IMR-90 (cell line): ENCODE measurements around the gene CD2BP2. TPM values are rescaled to one million over a fixed set of nuclear protein-coding genes. Genes with fewer than 3 reads are reported as not detected.

Experiments used
- CEBPB ChIP-seq: IDR thresholded peaks from 2 replicates; pipeline ENCODE4 v1.6.1; 2012; ENCODE audit warnings: low read depth, low read length, improper control_type of control experiment
- polyA plus RNA-seq, 3 experiments: library from polyadenylated mRNA; depleted of rRNA; stranded (reverse); fragments of >200 nt; gene quantifications; 2 replicates each; pipeline ENCODE4 v1.2.3, GENCODE V29; 2012; ENCODE audit warnings: low replicate concordance in 1 of 3
- total RNA-seq: library from RNA; depleted of rRNA; stranded (reverse); fragments of >200 nt; gene quantifications from 2 replicates; pipeline ENCODE4 v1.2.3, GENCODE V29; 2012
- TF ChIP-seq, protein P1 (sequence below): conservative IDR thresholded peaks from 2 replicates; pipeline ENCODE4 v1.5.1; 2012; ENCODE audit warnings: mild to moderate bottlenecking, low read depth, low read length, improper control_type of control experiment

Gene CD2BP2
- total and polyA plus RNA-seq, 2 of the 4 experiments (the other 2 are of a cell fraction): 29.6 to 41.1 TPM

DNA sequence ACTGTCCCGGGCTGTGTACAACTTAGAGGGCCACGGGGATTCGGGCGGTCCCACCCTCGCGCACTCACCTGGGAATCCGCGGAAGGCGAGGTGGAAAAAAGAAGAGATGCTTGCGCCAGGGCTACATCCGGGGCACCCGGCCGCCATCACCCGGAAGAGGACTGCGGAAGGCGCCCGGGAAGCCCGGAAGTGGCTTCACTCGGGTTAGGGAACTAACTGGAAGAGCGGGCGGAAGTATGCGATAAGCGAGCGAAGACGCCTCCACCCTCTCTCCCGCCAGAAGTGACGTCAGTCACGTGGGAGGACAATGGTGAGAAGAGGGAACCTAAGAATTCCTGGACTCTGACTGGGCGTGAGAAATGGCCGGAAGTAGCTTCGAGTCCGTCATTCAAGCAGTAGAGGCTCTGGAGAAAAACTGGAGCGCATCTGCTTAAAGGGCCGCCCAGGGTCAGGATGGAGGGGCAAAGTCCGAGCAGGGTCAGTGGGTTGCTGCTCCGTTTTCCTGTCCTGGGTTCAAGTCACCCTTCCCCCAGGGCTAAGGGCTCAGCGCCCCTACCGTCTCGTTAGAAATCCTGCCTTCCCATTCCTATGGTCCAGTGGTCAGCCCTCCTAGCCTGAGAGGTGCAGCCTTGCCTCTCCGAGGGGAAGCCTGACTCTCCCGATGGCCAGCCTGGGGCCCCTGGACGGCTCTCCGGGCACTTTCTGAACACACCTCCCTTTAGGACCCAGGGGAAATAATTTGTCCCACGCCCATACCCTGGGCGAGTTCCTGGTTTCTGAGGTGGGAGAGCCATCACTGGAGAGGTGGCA lies at the start of gene CD2BP2 (continued):
- peak; percentile 17; the same call in 1 of the 2 replicates for TF ChIP-seq CEBPB
- TF ChIP-seq, protein P1, sequence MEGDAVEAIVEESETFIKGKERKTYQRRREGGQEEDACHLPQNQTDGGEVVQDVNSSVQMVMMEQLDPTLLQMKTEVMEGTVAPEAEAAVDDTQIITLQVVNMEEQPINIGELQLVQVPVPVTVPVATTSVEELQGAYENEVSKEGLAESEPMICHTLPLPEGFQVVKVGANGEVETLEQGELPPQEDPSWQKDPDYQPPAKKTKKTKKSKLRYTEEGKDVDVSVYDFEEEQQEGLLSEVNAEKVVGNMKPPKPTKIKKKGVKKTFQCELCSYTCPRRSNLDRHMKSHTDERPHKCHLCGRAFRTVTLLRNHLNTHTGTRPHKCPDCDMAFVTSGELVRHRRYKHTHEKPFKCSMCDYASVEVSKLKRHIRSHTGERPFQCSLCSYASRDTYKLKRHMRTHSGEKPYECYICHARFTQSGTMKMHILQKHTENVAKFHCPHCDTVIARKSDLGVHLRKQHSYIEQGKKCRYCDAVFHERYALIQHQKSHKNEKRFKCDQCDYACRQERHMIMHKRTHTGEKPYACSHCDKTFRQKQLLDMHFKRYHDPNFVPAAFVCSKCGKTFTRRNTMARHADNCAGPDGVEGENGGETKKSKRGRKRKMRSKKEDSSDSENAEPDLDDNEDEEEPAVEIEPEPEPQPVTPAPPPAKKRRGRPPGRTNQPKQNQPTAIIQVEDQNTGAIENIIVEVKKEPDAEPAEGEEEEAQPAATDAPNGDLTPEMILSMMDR: 0 out of 2 replicates have a peak, but pooled peaks have one; percentile 6
